HepG2 (cell line): ENCODE results near the gene LLGL2. TPM values are rescaled to one million over a fixed set of nuclear protein-coding genes. Genes with fewer than 3 reads are reported as not detected.

ENCODE experiments used
- ATAD3A ChIP-seq: sonication (generic); formaldehyde crosslinking; IDR thresholded peaks from 2 replicates; pipeline ENCODE4 v1.4.0; 2020; ENCODE audit warnings: missing genetic modification reagents
- CERS6 ChIP-seq: sonication (generic); formaldehyde crosslinking; IDR thresholded peaks from 2 replicates; pipeline ENCODE4 v1.5.0; 2020; ENCODE audit warnings: missing genetic modification reagents
- HNF1B ChIP-seq: sonication (generic); formaldehyde crosslinking; IDR thresholded peaks from 2 replicates; pipeline ENCODE4 v1.5.1; 2020; ENCODE audit warnings: mild to moderate bottlenecking, moderate library complexity, missing genetic modification reagents
- HNRNPK ChIP-seq: fragments of 200-400 bp; formaldehyde crosslinking; IDR thresholded peaks from 2 replicates; pipeline ENCODE4 v1.6.1; 2018; ENCODE audit warnings: low read length, low read depth, moderate library complexity, mild to moderate bottlenecking; ENCODE audit not compliant: poor library complexity, severe bottlenecking
- HOXD1 ChIP-seq: sonication (generic); formaldehyde crosslinking; IDR thresholded peaks from 2 replicates; pipeline ENCODE4 v1.5.0; 2020; ENCODE audit warnings: missing genetic modification reagents
- MAX ChIP-seq: IDR thresholded peaks from 2 replicates; pipeline ENCODE4 v1.6.1; 2012; ENCODE audit warnings: inconsistent platforms
- PRDM4 ChIP-seq: sonication (generic); formaldehyde crosslinking; IDR thresholded peaks from 2 replicates; pipeline ENCODE4 v1.9.0; 2021; ENCODE audit warnings: missing genetic modification reagents, borderline replicate concordance
- RFX5 ChIP-seq: IDR thresholded peaks from 2 replicates; pipeline ENCODE4 v1.6.1; 2011; ENCODE audit warnings: low read depth, low read length, improper control_type of control experiment
- ZBTB25 ChIP-seq: IDR thresholded peaks from 2 replicates; pipeline ENCODE4 v1.6.1; 2018; ENCODE audit warnings: missing genetic modification reagents
- ZFP36 ChIP-seq: fragments of 150-350 bp; IDR thresholded peaks from 2 replicates; pipeline ENCODE4 v1.6.1; 2018; ENCODE audit warnings: borderline replicate concordance, low read length, low read depth; ENCODE audit not compliant: partially characterized antibody
- ZNF430 ChIP-seq: sonication (generic); formaldehyde crosslinking; IDR thresholded peaks from 2 replicates; pipeline ENCODE4 v1.9.0; 2021; ENCODE audit warnings: mild to moderate bottlenecking, missing genetic modification reagents
- polyA plus RNA-seq, 8 experiments: library from polyadenylated mRNA; depleted of rRNA in 3 of 8; stranded (reverse) in 7 of 8; unstranded in 1 of 8; fragments of >200 nt; fragmentation: Illumina TruSeq in 4 of 8; extraction: Trizol in 4 of 8; gene quantifications; 2 replicates each; pipeline versions ENCODE4 v1.2.1 to v1.2.3, GENCODE V29; 2011 to 2016; ENCODE audit warnings: low read depth in 4 of 8, missing spikeins in 1 of 8, mixed read lengths in 1 of 8; ENCODE audit not compliant: insufficient read depth in 1 of 8
- total RNA-seq, 5 experiments: library from RNA; depleted of rRNA; stranded (reverse); fragments of >200 nt; fragmentation: Illumina TruSeq; extraction: Trizol; gene quantifications; 2 replicates each; pipeline ENCODE4 v1.2.3, GENCODE V29; 2016; ENCODE audit warnings: low read depth in 1 of 5

LLGL2 gene
- total and polyA plus RNA-seq, 2 of the 13 experiments (the other 11 are each of a cell fraction or from before 2014, with no cell fraction given) = 83.0 to 86.7 TPM

GRCh38 chr17:75594499-75595283 is 69.2 kb downstream of the LLGL2 start (continued):
- TF ChIP-seq HNF1B = 0 out of 2 replicates have a peak, but pooled peaks have one; percentile 45
- TF ChIP-seq HNRNPK = no peak
- no peak for TF ChIP-seq MAX
- TF ChIP-seq ATAD3A (CRISPR knock-in tag) = no peak
- TF ChIP-seq HOXD1 (CRISPR knock-in tag) = no peak
- TF ChIP-seq CERS6 (CRISPR knock-in tag) = no peak
- TF ChIP-seq ZFP36 = no peak
- TF ChIP-seq ZNF430 (CRISPR knock-in tag) = no peak
- TF ChIP-seq RFX5 = no peak
- TF ChIP-seq PRDM4 (CRISPR knock-in tag) = no peak
- TF ChIP-seq ZBTB25 = no peak
